Endothelial cell of umbilical vein (primary cell): ENCODE measurements around the gene ALDH1L2. TPM values are rescaled to one million over a fixed set of nuclear protein-coding genes. Genes with fewer than 3 reads are reported as not detected.

ENCODE experiments used
- BruUV-seq: library from RNA; stranded (reverse); fragments of 400-500 nt; replicated peaks from 2 replicates; lab custom pipeline; 2021; lab: Mats Ljungman, UMichigan
- CTCF ChIA-PET: fragments of 300-600, 350-600 bp; sonication (Branson Sonifier 250); formaldehyde crosslinking; loops from one replicate; lab custom pipeline; 2021; ENCODE audit warnings: antibody characterized with exemption, inconsistent platforms; lab: Charles Lee
- POLR2A ChIA-PET: fragments of 300-600, 350-600 bp; sonication (Branson Sonifier 250); formaldehyde crosslinking; loops from one replicate; lab custom pipeline; 2021; ENCODE audit warnings: antibody characterized with exemption, inconsistent platforms; lab: Charles Lee
- DNase-seq: peaks from one replicate; pipeline ENCODE4 v3.0.0-alpha.2; 2011; ENCODE audit warnings: low read depth, low spot score
- FAIRE-seq: peaks from 2 replicates; lab custom pipeline; 2011; peaks lifted over from hg19 to GRCh38; lab: Jason Lieb, UNC
- H2AFZ ChIP-seq: 2 replicates; pipeline ENCODE4 v1.6.0; 2012; ENCODE audit warnings: low read depth, low read length, control low read depth, inconsistent platforms
- H3K27ac ChIP-seq: 2 replicates; pipeline ENCODE4 v1.5.1; 2011; ENCODE audit warnings: low read depth, mild to moderate bottlenecking, control low read depth, low read length, moderate library complexity; ENCODE audit not compliant: insufficient read depth
- H3K27me3 ChIP-seq, 2 experiments: 2 replicates each; pipeline versions ENCODE4 v1.6.0 to v1.6.1; 2011; ENCODE audit warnings: low read length in 2 of 2, mixed read lengths in 1 of 2; ENCODE audit not compliant: control insufficient read depth in 2 of 2, insufficient read depth in 2 of 2
- H3K36me3 ChIP-seq, 2 experiments: 2 replicates in 1 of 2; 3 replicates in 1 of 2; pipeline ENCODE4 v1.5.1; 2011; ENCODE audit warnings: low read length in 2 of 2, mild to moderate bottlenecking in 1 of 2, moderate library complexity in 1 of 2; ENCODE audit not compliant: control insufficient read depth in 2 of 2, insufficient read depth in 2 of 2; ENCODE audit errors: extremely low read depth in 1 of 2
- H3K4me1 ChIP-seq: 3 replicates; pipeline ENCODE4 v1.5.1; 2011; ENCODE audit warnings: mild to moderate bottlenecking, low read length; ENCODE audit not compliant: control insufficient read depth, insufficient read depth; ENCODE audit errors: extremely low read depth
- H3K4me2 ChIP-seq: 2 replicates; pipeline ENCODE4 v1.6.1; 2011; ENCODE audit warnings: low read length, control low read depth, mixed read lengths; ENCODE audit not compliant: insufficient read depth
- H3K4me3 ChIP-seq, 3 experiments: fragments of 200-600 bp in 1 of 3; sonication (generic), shearing (Covaris generic) in 1 of 3; replicated peaks in 1 of 3; 2 replicates each; pipeline ENCODE4 v1.5.1; 2011 to 2016; ENCODE audit warnings: control low read depth in 3 of 3, low read length in 3 of 3, mild to moderate bottlenecking in 2 of 3, inconsistent platforms in 1 of 3, low read depth in 1 of 3, moderate library complexity in 1 of 3; ENCODE audit not compliant: insufficient read depth in 1 of 3
- H3K79me2 ChIP-seq: 2 replicates; pipeline ENCODE4 v1.6.0; 2012; ENCODE audit warnings: low read length, inconsistent platforms; ENCODE audit not compliant: control insufficient read depth, insufficient read depth
- H3K9ac ChIP-seq: replicated peaks from 2 replicates; pipeline ENCODE3; 2011; ENCODE audit warnings: low read length, control low read depth; ENCODE audit not compliant: insufficient read depth; ENCODE audit errors: extremely low read depth
- H3K9me1 ChIP-seq: replicated peaks from 3 replicates; pipeline ENCODE4 v1.6.0; 2011; ENCODE audit warnings: mild to moderate bottlenecking, low read length; ENCODE audit not compliant: control insufficient read depth, insufficient read depth; ENCODE audit errors: extremely low read depth
- H3K9me3 ChIP-seq: replicated peaks from 2 replicates; pipeline ENCODE4 v1.5.1; 2012; ENCODE audit warnings: low read length, inconsistent platforms; ENCODE audit not compliant: control insufficient read depth, insufficient read depth
- H4K20me1 ChIP-seq: replicated peaks from 2 replicates; pipeline ENCODE3; 2011; ENCODE audit warnings: mild to moderate bottlenecking, low read length; ENCODE audit not compliant: control insufficient read depth, insufficient read depth; ENCODE audit errors: extremely low read depth
- CTCF ChIP-seq, 2 donors: IDR thresholded peaks; 1 replicate in 1 of 2; 2 replicates in 1 of 2; pipeline ENCODE4 v1.5.1; 2011; ENCODE audit warnings: low read length in 2 of 2, mild to moderate bottlenecking in 2 of 2, moderate library complexity in 2 of 2, control low read depth in 1 of 2, inconsistent platforms in 1 of 2, low read depth in 1 of 2; ENCODE audit not compliant: insufficient read depth in 1 of 2; ENCODE audit errors: extremely low read depth in 1 of 2
- EZH2 ChIP-seq: IDR thresholded peaks from 2 replicates; pipeline ENCODE4 v1.6.1; 2012; ENCODE audit warnings: borderline replicate concordance, low read depth, mild to moderate bottlenecking, moderate library complexity, low read length, inconsistent platforms; ENCODE audit not compliant: severe bottlenecking
- FOS ChIP-seq: IDR thresholded peaks from 2 replicates; pipeline ENCODE4 v1.6.1; 2011; ENCODE audit warnings: mild to moderate bottlenecking, low read length, moderate library complexity, borderline replicate concordance; ENCODE audit not compliant: insufficient read depth
- GATA2 ChIP-seq: IDR thresholded peaks from 2 replicates; pipeline ENCODE4 v1.7.0; 2011; ENCODE audit warnings: low read depth, mild to moderate bottlenecking, moderate library complexity, mixed read lengths, low read length; ENCODE audit not compliant: insufficient read length, insufficient read depth
- JUN ChIP-seq: IDR thresholded peaks from 2 replicates; pipeline ENCODE4 v1.6.1; 2011; ENCODE audit warnings: borderline replicate concordance, low read depth; ENCODE audit not compliant: insufficient read length, insufficient read depth
- MAX ChIP-seq: IDR thresholded peaks from 2 replicates; pipeline ENCODE4 v1.6.1; 2011; ENCODE audit not compliant: insufficient read depth, insufficient read length
- MYC ChIP-seq: IDR thresholded peaks from one replicate; pipeline ENCODE4 v1.6.1; 2011; ENCODE audit warnings: mild to moderate bottlenecking, low read depth, low read length
- POLR2A ChIP-seq: IDR thresholded peaks from 2 replicates; pipeline ENCODE4 v1.6.1; 2012; ENCODE audit warnings: low read depth, mild to moderate bottlenecking, control low read depth, low read length
- POLR2AphosphoS5 ChIP-seq: IDR thresholded peaks from 2 replicates; pipeline ENCODE4 v1.6.1; 2012; ENCODE audit warnings: low read depth, mild to moderate bottlenecking, control low read depth, low read length, moderate library complexity; ENCODE audit not compliant: insufficient read depth
- dilution Hi-C: fragments of 300-500 bp; cut with MboI; formaldehyde crosslinking; loops from one replicate; pipeline ENCODE4 v1.15.0; 2019; ENCODE audit warnings: low sequenced_read_pairs; ENCODE audit not compliant: extremely low pct_ligation_motif_present
- intact Hi-C: fragments of 100-400 bp; cut with micrococcal nuclease; formaldehyde crosslinking; loops from one replicate; pipeline ENCODE4 v1.10.0; 2022
- polyA plus RNA-seq, 4 experiments: library from polyadenylated mRNA; depleted of rRNA in 3 of 4; stranded (reverse) in 3 of 4; unstranded in 1 of 4; fragments of >200 nt; gene quantifications; 2 replicates each; pipeline versions ENCODE4 v1.2.1 to v1.2.3, GENCODE V29; 2011 to 2012; ENCODE audit warnings: missing spikeins in 1 of 4
- total RNA-seq: library from RNA; stranded (reverse); gene quantifications from 2 replicates; pipeline ENCODE4 v1.2.3, GENCODE V29; 2021

Gene ALDH1L2
- total and polyA plus RNA-seq, 2 donors (not counting 3 experiments of a cell fraction or from before 2014, with no cell fraction given), result 1.4 to 2.5 TPM

DNA sequence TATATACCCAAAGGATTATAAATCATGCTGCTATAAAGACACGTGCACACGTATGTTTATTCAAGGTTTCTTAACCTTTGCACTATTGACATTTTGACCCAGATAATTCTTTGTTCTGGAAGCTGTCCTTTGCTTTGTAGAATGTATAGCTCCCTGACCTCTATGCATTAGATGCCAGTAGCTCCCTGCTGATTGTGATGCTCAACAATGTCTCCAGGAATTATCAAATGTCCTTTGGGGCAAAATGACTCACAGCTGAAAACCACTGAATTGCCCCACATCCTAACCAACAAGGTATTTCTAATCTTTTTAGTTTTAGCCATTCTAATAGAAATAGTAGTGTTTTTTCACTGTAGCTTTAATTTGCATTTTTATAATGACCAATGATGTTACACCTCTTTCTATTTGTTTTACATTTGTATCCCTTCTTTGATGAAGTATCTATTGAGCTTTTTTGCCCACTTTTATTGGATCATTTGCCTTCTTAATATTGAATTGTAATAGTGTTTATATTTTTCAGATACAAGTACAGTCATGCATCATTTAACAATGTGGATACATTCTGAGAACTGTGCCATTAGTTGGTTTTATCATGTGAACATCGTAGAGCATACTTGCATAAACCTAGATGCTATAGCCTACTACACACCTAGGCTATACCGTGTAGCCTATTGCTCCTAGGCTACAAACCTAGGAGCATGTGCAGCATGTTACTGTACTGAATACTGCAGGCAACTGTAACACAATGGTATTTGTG, 108.5 kb downstream of the ALDH1L2 start:
- Histone ChIP-seq H3K4me2 (no peak overlapping the region), H3K27me3 (peaks cover 0 to 3% of the 10 kb centered on the region in 2 experiments), H3K4me1 (no peaks in the 10 kb centered on the region), H4K20me1 (no peaks in the 10 kb centered on the region), H3K9me3 (no peaks in the 10 kb centered on the region), H3K36me3 (no peaks in the 10 kb centered on the region), H2AFZ (no peak overlapping the region), H3K4me3 (no peak overlapping the region), H3K79me2 (no peaks in the 10 kb centered on the region), H3K27ac (no peak overlapping the region), H3K9me1 (no peaks in the 10 kb centered on the region), H3K9ac (no peak overlapping the region)
- no peak for DNase-seq
- no TSS peak for BruUV-seq
- ChIA-PET CTCF (interaction anchor here (0.8 kb wide), 1 partner anchor 594 kb away, joined by 3 read pairs; no protein-coding TSS in a partner anchor), POLR2A (no interaction called here)
- dilution Hi-C loops (no loop called here), intact Hi-C loops (loop anchor here (1.0 kb wide), 1 partner anchor 11 kb away; the partner anchor contains the start of gene NOPCHAP1)
- no peak for FAIRE-seq
- TF ChIP-seq JUN (no peak), MAX (no peak), POLR2A (no peak), MYC (no peak), FOS (no peak), EZH2 (no peak), CTCF (IDR thresholded peaks at IDR 0.05; ENCODE audit: extremely low read depth in 1 of 2, insufficient read depth in 1 of 2, low read depth in 1 of 2, low read length in 2 of 2) (no peak), POLR2AphosphoS5 (no peak), GATA2 (no peak)
